ENCODE results near the gene RCOR3.

- TF ChIP-seq CTCF (IDR thresholded peaks at IDR 0.05) (no peak), POLR2A (IDR thresholded peaks at IDR 0.05) (no peak)
These were observed 67.6 kb downstream of the RCOR3 start, which contains the start of gene TRAF5 for GRCh38 chr1:211326528-211327345.
